ENCODE results near the gene TBC1D22A.
"Not testable (repeated sequence)": the region's sequence is repeated elsewhere in the genome, so short reads cannot be mapped to it uniquely, and the experiment has no call there.

Gene TBC1D22A

GRCh38 chr22:47131632-47132427 is 369.4 kb downstream of the TBC1D22A start:
- no peak for FAIRE-seq

- FAIRE-seq: no peak
Observed at GRCh38 chr22:47132428-47132825, 370.0 kb downstream of the TBC1D22A start.

GRCh38 chr22:47133061-47133969 is 370.9 kb downstream of the TBC1D22A start:
- no peak for FAIRE-seq

- no peak for FAIRE-seq
Observed at GRCh38 chr22:47134222-47134621, 371.8 kb downstream of the TBC1D22A start.

GRCh38 chr22:47135338-47135737 is 372.9 kb downstream of the TBC1D22A start:
- no peak for FAIRE-seq

- FAIRE-seq: no peak
Observed at GRCh38 chr22:47136050-47136449, 373.6 kb downstream of the TBC1D22A start.

GRCh38 chr22:47136671-47137070 is 374.2 kb downstream of the TBC1D22A start:
- no peak for FAIRE-seq

- FAIRE-seq: no peak
Observed at GRCh38 chr22:47139013-47139789, 376.8 kb downstream of the TBC1D22A start.

GRCh38 chr22:47139790-47140119 is 377.3 kb downstream of the TBC1D22A start:
- FAIRE-seq: no peak

GRCh38 chr22:47140975-47141374 is 378.5 kb downstream of the TBC1D22A start:
- FAIRE-seq: not testable (repeated sequence)

GRCh38 chr22:47142427-47143046 is 380.1 kb downstream of the TBC1D22A start:
- FAIRE-seq: no peak

- no peak for FAIRE-seq
Observed at GRCh38 chr22:47143249-47143938, 380.9 kb downstream of the TBC1D22A start.

GRCh38 chr22:47144076-47144765 is 381.8 kb downstream of the TBC1D22A start:
- FAIRE-seq: no peak

GRCh38 chr22:47144791-47145425 is 382.5 kb downstream of the TBC1D22A start:
- FAIRE-seq: no peak

- FAIRE-seq: no peak
Observed at GRCh38 chr22:47145883-47146282, 383.4 kb downstream of the TBC1D22A start.

- no peak for FAIRE-seq
Observed at GRCh38 chr22:47146391-47146790, 383.9 kb downstream of the TBC1D22A start.

- no peak for FAIRE-seq
Observed at GRCh38 chr22:47146941-47147340, 384.5 kb downstream of the TBC1D22A start.

GRCh38 chr22:47147572-47147971 is 385.1 kb downstream of the TBC1D22A start:
- no peak for FAIRE-seq

- no peak for FAIRE-seq
Observed at GRCh38 chr22:47148510-47148909, 386.1 kb downstream of the TBC1D22A start.

GRCh38 chr22:47148956-47149728 is 386.7 kb downstream of the TBC1D22A start:
- FAIRE-seq: no peak

Data from A204.1 (cell line).